SJCRH30 (cell line): ENCODE results near the gene GPR4. TPM values are rescaled to one million over a fixed set of nuclear protein-coding genes. Genes with fewer than 3 reads are reported as not detected.

Source experiments
- DNase-seq, 2 experiments: peaks; one replicate each; pipeline ENCODE4 v3.0.0-alpha.2; 2015 to 2020
- H3K27ac ChIP-seq: fragments of 250-450 bp; sonication (Bioruptor Pico); 2 replicates; pipeline ENCODE4 v1.5.1; 2020; ENCODE audit warnings: mild to moderate bottlenecking, moderate library complexity
- H3K27me3 ChIP-seq: fragments of 250-450 bp; sonication (Bioruptor Pico); 2 replicates; pipeline ENCODE4 v1.5.1; 2020; ENCODE audit warnings: mild to moderate bottlenecking, moderate library complexity
- H3K36me3 ChIP-seq: fragments of 250-450 bp; sonication (Bioruptor Pico); 2 replicates; pipeline ENCODE4 v1.5.1; 2020; ENCODE audit warnings: mild to moderate bottlenecking, moderate library complexity
- H3K4me1 ChIP-seq: fragments of 250-450 bp; sonication (Bioruptor Pico); 2 replicates; pipeline ENCODE4 v1.5.1; 2020; ENCODE audit warnings: mild to moderate bottlenecking, moderate library complexity
- H3K4me3 ChIP-seq: fragments of 250-450 bp; sonication (Bioruptor Pico); 2 replicates; pipeline ENCODE4 v1.5.1; 2020; ENCODE audit warnings: mild to moderate bottlenecking, moderate library complexity
- H3K9me3 ChIP-seq: fragments of 250-450 bp; sonication (Bioruptor Pico); replicated peaks from 2 replicates; pipeline ENCODE4 v1.5.1; 2020; ENCODE audit warnings: mild to moderate bottlenecking, moderate library complexity
- total RNA-seq: library from RNA; depleted of rRNA; stranded (reverse); fragments of >200 nt; shearing (Covaris generic); gene quantifications from 2 replicates; pipeline ENCODE4 v1.2.3, GENCODE V29; 2014

The GPR4 gene
- total RNA-seq, 1 experiment from 2014 or later: 0.14 TPM

DNA sequence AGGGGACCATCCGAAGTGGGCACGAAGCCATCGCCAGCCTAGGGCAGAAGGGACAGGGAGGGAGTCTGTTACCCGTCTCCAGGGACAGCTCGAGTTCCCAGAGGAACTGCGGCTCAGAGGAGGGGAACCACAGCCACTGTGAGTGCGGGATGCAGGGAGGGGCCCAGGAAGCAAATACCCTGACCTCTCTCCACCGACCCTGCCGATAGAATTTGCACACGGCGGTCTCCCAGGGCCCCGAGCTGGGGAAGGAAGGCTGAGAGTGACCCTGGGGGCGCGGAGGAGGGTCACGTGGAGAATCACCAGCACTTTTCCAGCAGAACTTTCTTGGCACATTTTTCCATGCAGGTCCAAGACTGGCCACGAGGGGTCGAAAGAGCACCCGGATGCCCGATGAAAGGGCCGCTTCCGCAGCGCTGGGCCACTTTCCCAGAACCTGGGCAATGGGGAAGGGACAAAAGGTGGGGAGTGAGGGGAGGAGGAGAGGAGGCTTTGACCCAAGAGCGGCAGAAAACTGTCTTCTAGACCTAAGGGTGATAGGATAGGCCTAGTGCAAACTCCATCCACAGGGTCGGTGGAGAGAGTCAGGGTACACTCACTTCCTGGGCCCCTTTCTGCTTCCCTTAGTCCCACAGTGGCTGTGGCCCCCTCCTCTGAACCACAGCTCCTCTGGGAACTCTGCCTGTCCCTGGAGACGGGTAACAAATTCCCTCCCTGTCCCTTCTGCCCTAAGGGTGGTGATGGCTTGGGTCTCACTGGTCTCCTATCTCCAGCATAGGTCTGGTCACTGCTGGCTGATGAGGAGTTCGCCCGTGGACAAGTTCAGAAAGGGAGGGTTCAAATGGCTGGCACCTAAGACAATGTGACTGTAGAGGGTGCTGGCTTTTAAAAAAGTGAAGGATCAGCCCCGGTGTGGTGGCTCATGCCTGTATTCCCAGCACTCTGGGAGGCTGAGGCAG is 5.3 kb upstream of the GPR4 start:
- H3K4me3 ChIP-seq: peak overlapping the region; percentile 50
- H3K9me3 ChIP-seq: no peaks in the 10 kb centered on the region
- no peak overlapping the region for H3K27ac ChIP-seq

DNA sequence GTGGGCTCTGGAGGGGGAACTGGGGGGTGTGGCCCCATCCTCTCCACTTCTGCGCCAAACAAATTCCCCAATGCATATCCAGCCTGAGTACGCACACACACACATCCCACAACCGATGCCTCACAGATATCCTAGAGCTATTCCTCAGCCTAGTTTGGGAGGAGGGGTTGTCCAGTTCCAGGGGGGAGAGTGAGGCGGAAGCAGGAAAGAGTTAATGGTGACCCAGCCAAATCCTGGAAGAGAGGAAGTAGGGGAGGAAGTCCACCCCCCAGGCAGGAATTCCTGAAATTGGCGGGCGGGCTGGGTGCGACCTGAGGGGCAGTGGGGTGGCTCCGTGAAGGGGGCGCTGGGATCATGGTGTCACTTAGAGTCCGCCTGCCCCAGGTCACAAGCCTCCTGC is 897 bp downstream of the GPR4 start:
- no peak overlapping the region for H3K27ac ChIP-seq

More for the DNA sequence above, 5.3 kb upstream of the GPR4 start:
- peaks cover 3% of the 10 kb centered on the region; the same call in 1 of the 2 replicates for H3K27me3 ChIP-seq
- peak; percentile 73 to 89 for DNase-seq
- no peaks in the 10 kb centered on the region; the same call in 1 of the 2 replicates for H3K4me1 ChIP-seq
- H3K36me3 ChIP-seq: no peaks in the 10 kb centered on the region

DNA sequence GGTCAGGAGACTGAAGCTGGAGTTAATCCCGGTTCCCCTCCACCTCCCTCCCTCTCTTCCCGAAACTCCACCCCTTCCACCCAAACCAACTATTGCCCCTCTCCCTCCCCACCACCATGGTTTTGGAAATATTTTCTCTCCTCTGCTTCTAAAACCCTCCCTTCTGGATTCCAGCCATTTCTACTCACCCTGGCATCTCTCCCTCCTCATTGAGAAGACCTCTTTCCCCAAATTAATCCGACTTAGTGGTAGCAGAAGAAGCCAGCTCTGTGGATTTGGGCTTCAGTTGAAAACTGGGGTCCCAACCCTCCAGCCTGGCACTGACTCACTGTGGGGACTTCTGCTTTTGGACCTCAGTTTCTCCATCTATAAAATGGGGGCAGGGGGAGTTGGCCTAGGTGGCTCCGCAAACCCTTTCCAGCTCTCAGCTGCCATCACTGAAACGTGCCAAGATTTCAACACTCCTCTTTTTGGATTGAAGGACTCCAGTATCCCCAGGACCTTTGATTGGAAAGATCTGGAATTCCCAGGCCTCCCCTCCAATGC is 1.6 kb downstream of the GPR4 start:
- Histone ChIP-seq H3K4me3 (no peak overlapping the region), H3K27ac (no peak overlapping the region), H3K27me3 (peaks cover 38% of the 10 kb centered on the region), H3K9me3 (no peaks in the 10 kb centered on the region), H3K4me1 (peaks cover 13% of the 10 kb centered on the region; the same call in 1 of the 2 replicates), H3K36me3 (no peaks in the 10 kb centered on the region)
- no peak for DNase-seq

More for the DNA sequence above, 897 bp downstream of the GPR4 start:
- peaks cover 38% of the 10 kb centered on the region for H3K27me3 ChIP-seq
- H3K4me1 ChIP-seq: peaks cover 13% of the 10 kb centered on the region; the same call in 1 of the 2 replicates
- no peak for DNase-seq
- no peaks in the 10 kb centered on the region for H3K36me3 ChIP-seq
- peak overlapping the region; percentile 39 for H3K4me3 ChIP-seq
- H3K9me3 ChIP-seq: no peaks in the 10 kb centered on the region

DNA sequence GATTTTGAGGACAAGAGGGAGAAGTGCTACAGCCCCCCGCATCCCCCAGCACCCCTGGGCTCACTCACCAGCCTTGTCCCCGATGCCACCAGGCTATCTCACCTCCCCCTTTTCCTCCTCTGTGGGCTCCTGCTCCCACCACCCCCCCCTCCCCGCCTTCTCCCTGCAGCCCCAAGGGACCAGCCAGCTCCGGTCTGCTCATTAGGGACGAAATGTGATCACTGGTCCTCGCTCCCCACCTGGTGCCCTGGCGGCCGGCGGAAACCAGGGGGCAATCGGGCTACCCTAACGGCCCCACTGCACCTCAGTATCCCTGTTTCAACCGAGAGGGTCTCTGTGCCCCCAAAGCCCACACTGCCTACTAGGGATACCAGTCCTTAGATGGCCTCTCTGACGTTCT is 2.7 kb downstream of the GPR4 start:
- Histone ChIP-seq H3K9me3 (no peaks in the 10 kb centered on the region), H3K27me3 (peaks cover 38% of the 10 kb centered on the region)

DNA sequence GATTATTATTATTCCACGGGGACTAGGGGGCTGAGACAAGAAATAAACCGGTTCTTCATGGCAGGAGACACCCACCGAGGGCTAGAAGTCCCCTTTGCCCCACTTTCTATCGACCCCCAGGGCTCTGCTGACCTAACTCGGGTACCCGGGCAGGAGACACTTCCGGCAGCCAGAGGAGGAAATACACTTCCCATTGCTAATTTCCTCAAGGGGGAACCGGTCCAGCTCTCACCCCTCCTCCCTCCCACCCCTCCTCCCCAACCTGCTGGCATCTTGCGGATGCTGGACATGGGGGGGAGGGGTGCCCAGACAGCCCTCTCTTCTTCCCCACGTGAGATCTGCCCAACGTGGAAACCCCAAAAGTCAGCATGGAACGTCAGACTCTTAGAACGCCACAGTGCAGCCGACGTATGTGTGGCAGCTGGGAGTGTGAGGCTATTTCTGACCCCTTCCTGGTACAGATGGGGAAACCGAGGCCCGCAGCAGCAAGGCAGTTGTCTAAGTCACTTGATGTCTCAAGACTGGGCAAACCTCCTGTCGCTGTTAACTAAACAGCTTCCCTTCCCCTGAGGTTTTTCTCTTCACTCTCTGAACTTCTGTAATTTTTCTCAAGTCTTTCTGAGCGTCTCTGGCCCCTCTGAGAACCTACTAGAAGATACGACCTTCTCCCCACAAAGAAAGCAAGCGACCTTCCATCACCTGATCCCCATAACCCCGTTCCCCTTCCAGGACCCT is 3.6 kb downstream of the GPR4 start:
- no peaks in the 10 kb centered on the region for H3K9me3 ChIP-seq
- peaks cover 38% of the 10 kb centered on the region for H3K27me3 ChIP-seq
- no peak overlapping the region for H3K27ac ChIP-seq
- DNase-seq: peak in 1 of 2 experiments; percentile 26
- H3K4me3 ChIP-seq: peak overlapping the region; percentile 36
- no peaks in the 10 kb centered on the region for H3K36me3 ChIP-seq
- peaks cover 13% of the 10 kb centered on the region; the same call in 1 of the 2 replicates for H3K4me1 ChIP-seq

More for the DNA sequence above, 2.7 kb downstream of the GPR4 start:
- H3K4me3 ChIP-seq: no peak overlapping the region
- peaks cover 13% of the 10 kb centered on the region; the same call in 1 of the 2 replicates for H3K4me1 ChIP-seq
- H3K36me3 ChIP-seq: no peaks in the 10 kb centered on the region
- no peak overlapping the region for H3K27ac ChIP-seq
- DNase-seq: no peak

GRCh38 chr19:45597425-45598111 is 4.4 kb downstream of the GPR4 start:
- H3K4me1 ChIP-seq: peaks cover 13% of the 10 kb centered on the region; the same call in 1 of the 2 replicates
- peaks cover 37% of the 10 kb centered on the region for H3K27me3 ChIP-seq
- peak overlapping the region; percentile 36 for H3K4me3 ChIP-seq
- no peak overlapping the region for H3K27ac ChIP-seq
- H3K9me3 ChIP-seq: no peaks in the 10 kb centered on the region
- no peaks in the 10 kb centered on the region for H3K36me3 ChIP-seq
- DNase-seq: no peak

- no peaks in the 10 kb centered on the region for H3K36me3 ChIP-seq
- peaks cover 24% of the 10 kb centered on the region for H3K27me3 ChIP-seq
- no peaks in the 10 kb centered on the region for H3K9me3 ChIP-seq
- H3K4me1 ChIP-seq: peaks cover 7% of the 10 kb centered on the region; the same call in 1 of the 2 replicates
- no peak for DNase-seq
- H3K4me3 ChIP-seq: no peak overlapping the region
- no peak overlapping the region for H3K27ac ChIP-seq
These were observed 6.2 kb downstream of the GPR4 start for GRCh38 chr19:45595814-45596213.

DNA sequence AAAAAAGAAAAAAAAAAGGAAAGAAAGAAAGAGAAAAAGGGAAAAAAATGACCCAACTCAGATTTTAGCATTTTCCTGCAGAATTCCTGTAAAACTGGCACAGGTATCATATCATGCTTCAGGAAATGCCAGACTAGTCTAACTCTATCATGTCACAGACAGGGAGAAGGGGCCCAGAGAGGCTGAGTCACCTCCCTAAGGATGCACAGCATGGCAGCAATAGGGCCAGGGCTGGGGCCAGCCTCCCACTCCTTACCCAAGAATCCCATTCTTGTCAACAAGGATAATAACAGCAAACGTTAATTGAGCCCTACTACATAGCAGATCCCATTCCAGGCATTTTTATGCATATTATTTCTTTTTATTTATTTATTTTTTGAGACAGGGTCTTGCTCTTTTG is 8.5 kb downstream of the GPR4 start:
- no peaks in the 10 kb centered on the region; the same call in 1 of the 2 replicates for H3K4me1 ChIP-seq
- H3K27me3 ChIP-seq: peaks cover 13% of the 10 kb centered on the region

DNA sequence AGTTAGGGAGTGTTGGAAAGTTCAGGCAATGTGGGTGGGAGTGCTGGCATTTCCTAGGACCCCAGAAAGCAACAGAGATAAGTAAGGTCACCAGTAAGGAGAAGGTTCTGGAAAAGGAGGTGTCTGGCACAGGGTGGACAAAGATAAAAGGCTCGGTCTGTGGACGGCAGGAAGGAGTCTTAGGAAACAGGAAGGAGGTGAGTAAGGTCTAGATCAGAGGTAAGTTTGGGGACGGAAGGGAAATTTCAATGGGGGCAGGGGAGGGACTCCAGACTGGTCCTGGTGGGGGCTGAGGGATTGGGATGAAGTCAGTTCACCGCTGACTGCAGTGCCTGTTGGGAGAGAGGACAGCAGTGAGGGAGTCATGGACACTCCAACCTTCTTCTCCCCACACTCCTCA is 9.6 kb downstream of the GPR4 start:
- no peak overlapping the region for H3K27ac ChIP-seq
- no peak for DNase-seq
- no peaks in the 10 kb centered on the region for H3K36me3 ChIP-seq
- H3K27me3 ChIP-seq: peaks cover 1% of the 10 kb centered on the region; the same call in 1 of the 2 replicates
- no peak overlapping the region for H3K4me3 ChIP-seq
- H3K4me1 ChIP-seq: no peaks in the 10 kb centered on the region
- H3K9me3 ChIP-seq: no peaks in the 10 kb centered on the region

More for the DNA sequence above, 8.5 kb downstream of the GPR4 start:
- Histone ChIP-seq H3K9me3 (no peaks in the 10 kb centered on the region), H3K36me3 (no peaks in the 10 kb centered on the region), H3K27ac (no peak overlapping the region), H3K4me3 (no peak overlapping the region)
- DNase-seq: no peak

DNA sequence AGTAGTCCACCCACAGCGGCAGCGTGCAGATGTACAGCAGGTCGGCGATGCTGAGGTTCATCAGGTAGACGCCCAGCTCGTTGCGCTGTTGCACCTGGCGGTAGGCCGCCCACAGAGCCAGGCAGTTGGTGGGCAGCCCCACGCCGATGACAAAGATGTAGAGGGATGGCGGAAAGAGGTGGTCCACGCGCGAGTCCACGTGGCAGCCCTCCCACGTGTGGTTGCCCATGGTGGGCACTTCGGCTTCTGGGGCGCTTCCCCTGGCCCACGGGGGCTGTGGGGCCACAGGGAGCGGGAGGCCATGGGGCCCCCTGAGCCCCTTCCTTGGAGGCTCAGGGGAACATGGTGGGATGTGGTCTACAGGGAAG is 10.4 kb downstream of the GPR4 start:
- Histone ChIP-seq H3K27ac (no peak overlapping the region), H3K27me3 (no peaks in the 10 kb centered on the region), H3K36me3 (no peaks in the 10 kb centered on the region), H3K9me3 (no peaks in the 10 kb centered on the region), H3K4me3 (no peak overlapping the region), H3K4me1 (no peaks in the 10 kb centered on the region)
- DNase-seq: no peak

DNA sequence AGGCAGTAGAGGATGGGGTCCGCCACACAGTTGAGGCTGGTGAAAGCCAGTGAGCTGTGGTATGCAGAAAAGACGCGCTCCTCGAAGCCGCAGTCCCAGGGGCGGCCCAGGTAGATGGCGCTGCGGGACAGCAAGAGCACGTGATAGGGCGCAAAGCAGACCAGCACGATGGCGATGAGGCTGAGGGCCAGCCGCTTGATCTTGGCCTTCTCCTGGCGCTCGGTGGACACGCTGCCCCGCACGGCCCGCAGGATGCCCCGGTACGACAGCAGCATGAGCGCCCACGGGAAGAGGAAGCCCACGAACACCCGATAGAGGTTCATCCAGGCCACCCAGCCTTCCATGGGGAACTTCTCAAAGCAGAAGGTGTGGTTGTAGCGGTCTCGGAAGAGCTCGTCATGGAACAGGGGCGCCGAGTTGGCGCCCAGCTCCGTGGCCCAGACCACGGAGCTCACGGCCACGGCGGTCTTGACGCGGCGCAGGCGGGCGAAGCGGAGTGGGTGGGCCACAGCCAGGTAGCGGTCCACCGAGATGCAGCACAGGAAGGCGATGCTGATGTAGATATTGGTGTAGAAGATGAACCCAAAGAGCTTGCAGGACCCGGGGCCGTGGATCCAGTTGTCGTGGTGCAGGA is 10.9 kb downstream of the GPR4 start:
- H3K9me3 ChIP-seq: no peaks in the 10 kb centered on the region
- H3K36me3 ChIP-seq: no peaks in the 10 kb centered on the region
- no peak overlapping the region for H3K4me3 ChIP-seq
- peak in 1 of 2 experiments; percentile 47 for DNase-seq
- no peak overlapping the region for H3K27ac ChIP-seq
- H3K27me3 ChIP-seq: no peaks in the 10 kb centered on the region
- H3K4me1 ChIP-seq: no peaks in the 10 kb centered on the region

GRCh38 chr19:45590300-45591003 is 11.6 kb downstream of the GPR4 start:
- peaks cover under 1% of the 10 kb centered on the region; the same call in 1 of the 2 replicates for H3K4me1 ChIP-seq
- H3K27me3 ChIP-seq: no peaks in the 10 kb centered on the region
- no peak overlapping the region for H3K27ac ChIP-seq
- H3K36me3 ChIP-seq: no peaks in the 10 kb centered on the region
- no peak overlapping the region for H3K4me3 ChIP-seq
- DNase-seq: no peak
- no peaks in the 10 kb centered on the region for H3K9me3 ChIP-seq

DNA sequence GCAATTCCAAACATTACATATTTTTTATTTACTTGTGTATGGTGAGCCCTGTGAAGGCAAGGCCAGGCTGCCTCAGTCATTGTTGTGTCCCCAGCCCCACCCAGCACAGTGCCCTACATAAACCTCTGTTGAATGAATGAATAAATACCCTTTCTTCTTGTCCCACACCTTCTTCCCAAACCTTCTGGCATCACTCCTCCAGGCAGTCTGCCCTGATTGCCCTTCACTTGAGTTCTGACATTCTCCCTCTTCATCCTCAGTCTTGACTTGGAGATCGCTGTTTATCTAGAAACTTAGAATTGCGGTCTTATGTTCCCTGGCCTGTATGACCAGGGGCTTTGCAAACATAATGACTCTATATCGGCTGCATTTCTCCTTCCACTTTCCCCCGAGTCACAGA is 12.2 kb downstream of the GPR4 start:
- DNase-seq: no peak
- Histone ChIP-seq H3K9me3 (no peaks in the 10 kb centered on the region), H3K27me3 (no peaks in the 10 kb centered on the region), H3K4me3 (no peak overlapping the region), H3K36me3 (no peaks in the 10 kb centered on the region), H3K27ac (no peak overlapping the region), H3K4me1 (peaks cover 4% of the 10 kb centered on the region; the same call in 1 of the 2 replicates)
